Fibroblast of the aortic adventitia (primary cell): ENCODE measurements around the gene CRHR2. TPM values are rescaled to one million over a fixed set of nuclear protein-coding genes. Genes with fewer than 3 reads are reported as not detected.

Experiments
- DNase-seq: peaks from one replicate; pipeline ENCODE4 v3.0.0-alpha.2; 2010; ENCODE audit warnings: low read depth
- H3K4me3 ChIP-seq: 2 replicates; pipeline ENCODE4 v1.5.1; 2011; ENCODE audit warnings: low read depth, mild to moderate bottlenecking, control low read depth, low read length, moderate library complexity
- total RNA-seq: library from RNA; depleted of rRNA; stranded (reverse); fragments of >200 nt; gene quantifications from 2 replicates; pipeline ENCODE4 v1.2.3, GENCODE V29; 2012; ENCODE audit warnings: low replicate concordance
- TF ChIP-seq, protein P1 (sequence below): IDR thresholded peaks from 2 replicates; pipeline ENCODE4 v1.5.1; 2011; ENCODE audit warnings: mild to moderate bottlenecking, low read length, control low read depth, inconsistent platforms; ENCODE audit not compliant: insufficient read depth

Gene CRHR2
- total RNA-seq, 1 donor = not detected

DNA sequence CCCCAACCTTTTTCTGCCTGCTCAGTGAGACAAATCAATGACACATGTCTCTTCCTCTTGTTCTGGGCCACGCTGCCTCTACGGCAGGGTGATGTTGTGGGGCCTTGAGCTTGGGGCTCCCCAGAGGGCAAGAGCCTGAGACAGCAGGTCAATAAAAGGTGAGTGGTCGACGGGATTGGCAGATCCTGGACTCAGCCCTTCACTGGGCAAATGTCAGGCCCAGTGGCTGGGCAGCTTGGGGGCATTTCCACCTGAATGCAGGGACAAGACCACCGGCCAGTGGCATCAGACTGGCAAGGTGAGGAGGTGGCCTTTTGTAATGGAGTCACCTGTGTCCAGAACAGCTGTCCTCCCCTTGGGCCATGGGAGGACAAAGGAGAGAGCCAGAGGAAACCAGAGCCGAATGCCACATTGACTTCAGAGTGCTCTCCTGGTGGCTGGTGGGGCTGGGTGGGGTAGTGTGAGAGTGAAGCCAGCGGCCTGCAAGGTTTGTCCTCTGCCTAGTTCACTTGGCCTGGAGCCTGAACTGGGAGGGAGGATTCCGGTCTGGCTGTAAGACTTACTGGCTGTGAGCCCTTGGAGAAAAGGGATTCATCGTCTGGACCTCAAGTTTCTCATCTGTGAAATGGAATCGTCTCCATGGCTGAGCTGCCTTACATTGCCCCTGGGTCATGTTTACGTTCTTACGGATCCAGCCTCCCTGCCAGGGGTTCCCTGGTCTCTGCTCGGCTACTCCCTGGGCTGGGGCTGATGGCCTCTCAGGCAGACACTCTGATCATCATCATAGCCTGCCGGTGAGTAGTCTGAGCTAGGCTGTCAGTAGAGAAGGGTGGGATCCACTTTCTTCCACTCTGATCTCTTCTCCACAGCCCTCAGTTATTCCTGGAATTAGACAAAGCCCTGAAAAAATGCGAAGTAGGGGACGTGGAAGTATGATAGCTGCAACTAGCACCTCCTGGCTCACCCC lies 25.4 kb upstream of the CRHR2 start:
- peak; percentile 45 for DNase-seq
- H3K4me3 ChIP-seq = no peak overlapping the region
- TF ChIP-seq, protein P1, sequence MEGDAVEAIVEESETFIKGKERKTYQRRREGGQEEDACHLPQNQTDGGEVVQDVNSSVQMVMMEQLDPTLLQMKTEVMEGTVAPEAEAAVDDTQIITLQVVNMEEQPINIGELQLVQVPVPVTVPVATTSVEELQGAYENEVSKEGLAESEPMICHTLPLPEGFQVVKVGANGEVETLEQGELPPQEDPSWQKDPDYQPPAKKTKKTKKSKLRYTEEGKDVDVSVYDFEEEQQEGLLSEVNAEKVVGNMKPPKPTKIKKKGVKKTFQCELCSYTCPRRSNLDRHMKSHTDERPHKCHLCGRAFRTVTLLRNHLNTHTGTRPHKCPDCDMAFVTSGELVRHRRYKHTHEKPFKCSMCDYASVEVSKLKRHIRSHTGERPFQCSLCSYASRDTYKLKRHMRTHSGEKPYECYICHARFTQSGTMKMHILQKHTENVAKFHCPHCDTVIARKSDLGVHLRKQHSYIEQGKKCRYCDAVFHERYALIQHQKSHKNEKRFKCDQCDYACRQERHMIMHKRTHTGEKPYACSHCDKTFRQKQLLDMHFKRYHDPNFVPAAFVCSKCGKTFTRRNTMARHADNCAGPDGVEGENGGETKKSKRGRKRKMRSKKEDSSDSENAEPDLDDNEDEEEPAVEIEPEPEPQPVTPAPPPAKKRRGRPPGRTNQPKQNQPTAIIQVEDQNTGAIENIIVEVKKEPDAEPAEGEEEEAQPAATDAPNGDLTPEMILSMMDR = no peak

DNA sequence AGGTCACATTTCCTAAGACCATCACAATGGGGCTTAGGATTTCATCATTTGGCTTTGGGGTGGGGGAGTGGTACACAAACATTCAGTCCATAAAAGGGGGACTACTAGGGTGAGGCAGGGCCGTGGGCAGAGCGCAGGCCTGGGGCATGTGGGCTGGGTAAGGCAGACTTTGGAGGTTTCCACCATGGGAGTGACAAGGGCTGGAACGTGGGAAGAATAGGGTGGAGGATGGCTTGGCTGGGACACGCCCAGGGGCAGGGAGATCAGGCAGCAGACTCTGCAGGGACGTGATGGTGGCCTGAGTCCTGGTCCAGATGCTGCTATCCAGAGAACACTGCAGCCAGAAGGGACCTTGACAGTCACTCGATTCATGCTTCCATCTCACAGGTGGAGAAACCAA lies 24.7 kb upstream of the CRHR2 start:
- TF ChIP-seq, protein P1 = no peak
- no peak for DNase-seq
- H3K4me3 ChIP-seq = no peak overlapping the region

DNA sequence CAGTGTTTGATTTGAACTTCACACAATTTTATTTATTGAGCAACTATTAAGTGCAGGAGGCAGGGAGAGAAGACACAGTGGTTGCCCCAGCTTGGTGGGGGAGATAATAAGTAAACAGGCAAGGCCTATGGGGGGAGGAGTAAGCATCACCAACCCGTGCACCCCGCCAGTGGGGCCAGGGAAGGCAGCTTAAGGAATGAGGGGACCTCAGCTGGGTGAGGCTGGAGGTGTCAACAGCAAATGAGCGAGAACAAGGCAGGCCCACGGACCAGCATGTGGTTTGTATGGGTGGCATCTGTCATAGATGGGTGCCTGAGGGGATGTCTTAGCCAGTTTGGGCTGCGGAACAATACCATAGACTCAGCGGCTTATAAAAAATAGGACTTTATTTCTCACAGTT lies 24.1 kb upstream of the CRHR2 start:
- no peak for DNase-seq
- H3K4me3 ChIP-seq = no peak overlapping the region
- TF ChIP-seq, protein P1 = no peak

DNA sequence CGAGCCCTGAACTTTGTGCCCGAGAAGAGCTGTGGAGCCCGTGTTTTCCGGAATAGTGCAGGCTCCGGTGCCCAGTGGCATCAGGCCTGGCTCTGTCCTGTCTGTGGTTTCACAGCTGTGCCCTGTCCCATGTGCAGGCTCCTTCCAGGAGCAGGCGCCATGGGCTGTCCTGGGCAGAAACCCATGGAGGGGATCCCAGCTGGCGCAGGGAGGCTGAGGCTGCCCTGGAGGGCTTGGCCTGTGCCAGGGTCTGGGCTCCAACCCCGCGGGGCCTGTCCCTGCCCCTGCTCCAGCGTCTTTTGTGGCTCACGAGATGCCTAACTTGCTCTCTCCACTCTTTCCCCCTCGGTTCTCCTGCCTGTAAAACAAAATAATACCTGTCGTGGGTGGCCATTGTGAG lies 23.3 kb upstream of the CRHR2 start:
- H3K4me3 ChIP-seq = no peak overlapping the region
- DNase-seq = no peak
- TF ChIP-seq, protein P1 = no peak

DNA sequence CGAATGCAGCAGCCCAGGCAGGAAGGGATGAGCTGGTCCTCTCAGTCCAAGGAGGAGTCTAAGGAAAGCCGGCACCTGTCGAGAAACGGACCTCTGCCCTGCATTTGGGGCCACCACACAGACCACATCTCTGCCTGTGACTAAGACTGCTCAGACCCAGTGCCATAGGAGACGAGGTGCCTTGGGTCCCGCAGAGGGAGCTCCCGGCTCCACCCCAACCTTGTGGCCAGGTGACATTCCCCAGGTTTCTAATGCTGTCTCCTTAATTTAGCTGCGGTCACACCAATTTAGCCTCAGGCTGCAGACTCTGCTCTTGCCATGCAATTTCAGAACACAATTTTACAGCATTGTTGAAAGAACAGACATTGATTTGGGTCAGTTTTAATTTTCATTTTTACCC lies 22.8 kb upstream of the CRHR2 start:
- no peak for DNase-seq
- TF ChIP-seq, protein P1 = no peak
- no peak overlapping the region for H3K4me3 ChIP-seq

DNA sequence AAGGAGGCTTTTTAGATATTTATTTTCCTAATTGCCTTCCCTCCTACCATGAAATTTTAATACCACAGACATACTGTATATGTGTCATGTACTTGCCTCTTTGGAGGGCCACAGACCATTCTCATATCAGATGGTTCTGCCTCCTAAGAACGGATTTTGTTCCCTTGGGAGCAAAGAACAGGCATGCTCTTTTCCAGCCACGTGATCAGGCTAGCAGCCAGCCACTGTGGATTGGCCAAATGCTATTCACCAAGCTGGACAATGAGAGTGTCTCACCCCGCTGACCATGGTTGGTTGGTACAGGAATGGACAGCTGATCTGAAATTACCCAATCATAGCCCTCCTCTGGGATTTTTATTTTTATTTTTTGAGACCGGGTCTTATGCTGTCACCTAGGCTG lies 21.5 kb upstream of the CRHR2 start:
- no peak for DNase-seq
- TF ChIP-seq, protein P1 = no peak
- no peak overlapping the region for H3K4me3 ChIP-seq
